Nephron progenitor cell (in vitro differentiated cells): ENCODE data around the gene MRAP.
"Not testable (repeated sequence)": the region's sequence is repeated elsewhere in the genome, so short reads cannot be mapped to it uniquely, and the experiment has no call there.

ENCODE experiments used
- DNase-seq: peaks from one replicate; pipeline ENCODE4 v3.0.0; 2021
- H3K27ac Mint-ChIP-seq: 2 replicates; pipeline ENCODE4 v1.8.0; 2021; ENCODE audit warnings: mild to moderate bottlenecking, moderate library complexity, mixed read lengths
- H3K27me3 Mint-ChIP-seq: 2 replicates; pipeline ENCODE4 v1.8.0; 2021; ENCODE audit warnings: mild to moderate bottlenecking, low read depth, mixed read lengths; ENCODE audit not compliant: poor library complexity
- H3K36me3 Mint-ChIP-seq: 2 replicates; pipeline ENCODE4 v1.8.0; 2021; ENCODE audit warnings: low read depth, mixed read lengths
- H3K4me1 Mint-ChIP-seq: 2 replicates; pipeline ENCODE4 v1.8.0; 2021; ENCODE audit warnings: mixed read lengths
- H3K4me3 Mint-ChIP-seq: 2 replicates; pipeline ENCODE4 v1.8.0; 2021; ENCODE audit warnings: mild to moderate bottlenecking, moderate library complexity, mixed read lengths
- H3K9me3 Mint-ChIP-seq: 2 replicates; pipeline ENCODE4 v1.8.0; 2021; ENCODE audit warnings: mild to moderate bottlenecking, moderate library complexity, mixed read lengths
- CTCF ChIP-seq: fragments of 200-600 bp; sonication (generic); IDR thresholded peaks from 2 replicates; pipeline ENCODE4 v1.5.0; 2021; ENCODE audit warnings: antibody characterized with exemption

The MRAP gene

GRCh38 chr21:32256873-32257620 is 41.6 kb upstream of the MRAP start:
- H3K4me3 Mint-ChIP-seq = no peak overlapping the region
- H3K27me3 Mint-ChIP-seq = peaks cover 4% of the 10 kb centered on the region
- no peak overlapping the region for H3K27ac Mint-ChIP-seq
- H3K36me3 Mint-ChIP-seq = no peaks in the 10 kb centered on the region
- peaks cover 18% of the 10 kb centered on the region for H3K4me1 Mint-ChIP-seq
- no peaks in the 10 kb centered on the region for H3K9me3 Mint-ChIP-seq
- no peak for TF ChIP-seq CTCF
- peak; percentile 14 for DNase-seq

GRCh38 chr21:32257962-32258785 is 40.5 kb upstream of the MRAP start:
- Mint-ChIP-seq H3K4me1 (peaks cover 18% of the 10 kb centered on the region), H3K27me3 (no peaks in the 10 kb centered on the region), H3K36me3 (no peaks in the 10 kb centered on the region), H3K4me3 (no peak overlapping the region), H3K9me3 (no peaks in the 10 kb centered on the region), H3K27ac (no peak overlapping the region)
- peak; percentile 66 for DNase-seq
- peak; percentile 77 for TF ChIP-seq CTCF

- H3K9me3 Mint-ChIP-seq, H3K4me3 Mint-ChIP-seq, H3K27ac Mint-ChIP-seq, H3K27me3 Mint-ChIP-seq, DNase-seq, H3K36me3 Mint-ChIP-seq: not testable (repeated sequence)
- H3K4me1 Mint-ChIP-seq = peaks cover 18% of the 10 kb centered on the region
Observed at GRCh38 chr21:32258786-32259048, 39.9 kb upstream of the MRAP start.

GRCh38 chr21:32260130-32260529 is 38.5 kb upstream of the MRAP start:
- no peak for TF ChIP-seq CTCF
- Mint-ChIP-seq H3K9me3 (no peaks in the 10 kb centered on the region), H3K36me3 (no peaks in the 10 kb centered on the region), H3K27me3 (no peaks in the 10 kb centered on the region), H3K4me1 (peaks cover 18% of the 10 kb centered on the region), H3K27ac (no peak overlapping the region), H3K4me3 (no peak overlapping the region)
- DNase-seq = no peak

GRCh38 chr21:32261929-32262328 is 36.7 kb upstream of the MRAP start:
- no peak for TF ChIP-seq CTCF
- H3K4me1 Mint-ChIP-seq = peaks cover 7% of the 10 kb centered on the region
- H3K4me3 Mint-ChIP-seq = no peak overlapping the region
- no peak overlapping the region for H3K27ac Mint-ChIP-seq
- H3K9me3 Mint-ChIP-seq = no peaks in the 10 kb centered on the region
- no peaks in the 10 kb centered on the region for H3K27me3 Mint-ChIP-seq
- DNase-seq = no peak
- peaks cover 14% of the 10 kb centered on the region for H3K36me3 Mint-ChIP-seq

GRCh38 chr21:32265321-32265720 is 33.3 kb upstream of the MRAP start:
- peaks cover 36% of the 10 kb centered on the region for H3K36me3 Mint-ChIP-seq
- H3K4me1 Mint-ChIP-seq, H3K4me3 Mint-ChIP-seq, H3K27ac Mint-ChIP-seq, H3K27me3 Mint-ChIP-seq, DNase-seq, H3K9me3 Mint-ChIP-seq: not testable (repeated sequence)

- Mint-ChIP-seq H3K27me3 (no peaks in the 10 kb centered on the region), H3K4me1 (no peaks in the 10 kb centered on the region), H3K36me3 (peaks cover 60% of the 10 kb centered on the region), H3K27ac (no peak overlapping the region), H3K4me3 (no peak overlapping the region), H3K9me3 (no peaks in the 10 kb centered on the region)
- DNase-seq = no peak
- no peak for TF ChIP-seq CTCF
Observed at GRCh38 chr21:32270748-32271147, 27.9 kb upstream of the MRAP start.
